GM19463 (cell line): ENCODE measurements around the gene RFX8.
A peak's percentile ranks its signal among the peaks of the same experiment; 100 is the strongest.

Experiments
- ATAC-seq: cut with Tn5 transposase; IDR thresholded peaks from one replicate; pipeline ENCODE4 v1.9.1; 2021; ENCODE audit warnings: mild to moderate bottlenecking, moderate library complexity; ENCODE audit not compliant: unreplicated experiment

Gene RFX8

DNA sequence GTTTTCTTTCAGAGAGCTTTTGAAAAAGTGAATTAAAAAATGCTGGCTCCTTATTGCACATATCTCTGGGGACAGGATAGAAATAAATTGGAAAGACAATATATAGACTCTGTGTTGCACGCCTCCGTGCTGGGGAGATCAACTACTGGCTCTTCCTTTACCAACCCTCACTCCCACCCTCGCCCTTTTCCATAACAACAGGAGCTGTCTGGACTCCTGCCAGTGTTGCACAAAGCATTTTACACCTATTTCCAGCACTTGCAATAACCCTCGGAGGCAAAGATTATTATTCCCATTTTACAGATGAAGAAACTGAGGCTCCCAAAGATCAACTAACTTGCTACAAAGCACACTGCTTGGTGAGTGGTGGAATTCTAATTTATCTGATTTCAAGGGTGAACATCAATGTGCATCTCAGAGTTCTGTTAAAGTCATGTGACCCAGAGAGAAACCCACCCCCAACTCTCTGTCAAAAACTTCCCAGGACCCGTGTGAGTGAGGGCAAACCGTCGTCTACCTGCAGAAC is 91.8 kb downstream of the RFX8 start:
- ATAC-seq: no peak

- ATAC-seq: no peak
Observed at GRCh38 chr2:101382442-101382841, 92.5 kb downstream of the RFX8 start.

DNA sequence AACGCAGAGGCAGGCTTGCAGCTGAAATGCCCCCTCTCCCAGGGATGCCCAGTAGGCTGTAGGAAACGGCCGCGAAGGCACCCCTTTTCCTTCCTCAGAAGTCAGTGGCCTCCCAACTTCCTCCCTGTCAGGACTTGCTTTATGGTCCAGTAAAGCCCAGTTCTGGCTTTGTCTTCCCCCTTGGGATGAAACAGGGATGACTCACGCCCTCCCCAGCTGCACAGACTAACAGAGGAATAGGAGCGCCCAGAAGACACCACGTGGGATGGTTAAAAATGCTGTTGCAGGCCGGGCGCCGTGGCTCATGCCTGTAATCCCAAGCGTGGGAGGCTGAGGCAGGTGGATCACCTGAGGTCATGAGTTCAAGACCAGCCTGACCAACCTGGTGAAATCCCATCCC is 94.5 kb downstream of the RFX8 start:
- ATAC-seq: no peak

GRCh38 chr2:101379091-101379490 is 95.8 kb downstream of the RFX8 start:
- no peak for ATAC-seq

- no peak for ATAC-seq
Observed at GRCh38 chr2:101375653-101376052, 99.3 kb downstream of the RFX8 start.

DNA sequence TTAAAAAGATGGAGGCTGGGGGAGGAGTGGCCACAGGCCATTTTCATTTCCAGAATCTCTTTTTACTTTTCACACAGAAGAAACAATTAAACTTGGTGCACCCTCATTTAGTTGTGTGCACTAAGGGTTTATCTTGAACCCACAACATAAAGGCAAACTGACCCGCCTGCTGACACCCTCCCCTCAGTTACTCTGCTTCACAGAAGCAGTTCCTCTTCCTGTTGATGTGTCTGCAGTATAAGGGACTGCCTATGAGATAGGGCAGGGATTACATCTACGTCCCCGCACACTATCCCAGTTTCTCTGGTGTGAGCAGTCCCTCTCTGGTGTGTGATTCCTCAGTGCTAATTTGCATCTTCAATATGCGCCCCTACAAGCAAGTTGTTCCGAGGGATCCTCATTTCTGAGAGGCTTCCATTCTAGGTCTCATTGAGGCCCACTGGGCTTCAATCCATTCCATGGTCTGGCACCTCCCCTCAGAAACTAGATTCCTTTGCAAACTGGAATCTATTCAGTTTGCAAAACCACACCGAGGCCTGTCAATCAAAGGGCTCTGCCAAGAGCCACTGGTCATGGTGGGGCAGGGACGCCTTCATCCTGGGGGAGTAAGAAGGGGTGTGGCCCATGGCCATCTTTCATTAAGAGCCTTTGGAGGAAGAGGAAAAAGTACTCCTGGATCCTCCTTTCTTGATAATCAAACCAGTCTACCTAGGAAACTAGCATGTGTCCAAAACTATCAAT is 99.9 kb downstream of the RFX8 start:
- ATAC-seq: no peak

DNA sequence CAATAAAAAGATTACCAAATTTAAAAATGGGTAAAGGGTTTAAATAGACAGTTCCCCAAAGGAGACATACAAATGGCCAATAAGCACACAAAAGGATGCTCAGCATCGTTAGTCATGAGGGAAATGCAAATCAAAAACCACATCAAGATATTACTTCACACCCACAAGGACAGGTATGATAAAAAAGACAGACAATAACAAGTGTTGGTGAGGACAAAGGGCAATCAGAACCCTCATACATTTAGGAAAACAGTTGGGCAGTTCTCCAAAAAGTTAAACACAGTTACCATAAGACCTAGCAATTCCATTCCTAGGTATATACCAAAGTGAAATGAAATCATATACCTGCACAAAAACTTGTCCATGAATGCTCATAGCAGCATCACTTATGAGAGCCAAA is 102.1 kb downstream of the RFX8 start:
- ATAC-seq: no peak

DNA sequence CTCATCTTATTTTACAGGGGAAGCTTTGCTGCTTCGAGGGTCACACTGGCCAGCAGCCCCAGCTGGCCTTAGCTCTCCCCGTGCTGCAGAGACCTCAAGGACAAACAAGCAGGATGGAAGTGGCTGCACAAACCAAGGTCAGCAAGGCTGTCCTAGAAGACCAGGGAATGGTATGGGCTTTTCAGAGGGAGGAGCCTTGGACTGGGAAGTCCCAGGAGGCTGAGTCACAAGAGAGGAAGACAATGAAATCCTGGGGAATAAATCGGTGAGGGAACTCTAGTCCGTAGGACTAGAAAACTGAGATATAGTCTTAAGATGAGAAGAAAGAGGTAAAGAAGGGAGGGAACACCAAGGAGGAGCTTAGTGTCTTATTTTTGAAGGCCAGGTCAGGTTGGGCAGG is 103.3 kb downstream of the RFX8 start:
- ATAC-seq: no peak

- ATAC-seq: no peak
Observed at GRCh38 chr2:101369100-101369499, 105.8 kb downstream of the RFX8 start.

DNA sequence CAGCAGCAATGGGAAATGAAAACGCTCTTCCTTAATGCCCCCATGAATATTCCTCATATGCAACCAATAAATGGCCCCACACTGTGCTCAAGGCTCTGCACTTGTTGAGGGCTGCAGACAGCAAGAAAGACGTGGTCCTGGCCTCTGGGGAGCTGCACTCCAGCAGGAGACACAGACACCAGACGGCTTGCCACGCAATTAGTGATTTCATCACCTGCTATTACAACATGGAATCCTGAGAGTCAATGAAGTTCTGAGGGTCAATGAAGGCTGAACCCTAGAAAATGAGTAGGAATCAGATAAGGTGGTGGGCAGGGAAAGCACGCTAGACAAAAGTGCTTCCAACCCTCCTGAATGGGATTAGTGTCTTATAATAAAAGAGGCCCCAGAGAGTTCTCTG is 106.5 kb downstream of the RFX8 start:
- no peak for ATAC-seq

- ATAC-seq: no peak
Observed at GRCh38 chr2:101367508-101367907, 107.4 kb downstream of the RFX8 start.

- no peak for ATAC-seq
Observed at GRCh38 chr2:101364878-101365277, 110.0 kb downstream of the RFX8 start.

GRCh38 chr2:101362777-101363176 is 112.1 kb downstream of the RFX8 start:
- ATAC-seq: no peak

GRCh38 chr2:101362316-101362715 is 112.6 kb downstream of the RFX8 start:
- no peak for ATAC-seq

GRCh38 chr2:101361522-101361921 is 113.4 kb downstream of the RFX8 start:
- ATAC-seq: peak; percentile 63

DNA sequence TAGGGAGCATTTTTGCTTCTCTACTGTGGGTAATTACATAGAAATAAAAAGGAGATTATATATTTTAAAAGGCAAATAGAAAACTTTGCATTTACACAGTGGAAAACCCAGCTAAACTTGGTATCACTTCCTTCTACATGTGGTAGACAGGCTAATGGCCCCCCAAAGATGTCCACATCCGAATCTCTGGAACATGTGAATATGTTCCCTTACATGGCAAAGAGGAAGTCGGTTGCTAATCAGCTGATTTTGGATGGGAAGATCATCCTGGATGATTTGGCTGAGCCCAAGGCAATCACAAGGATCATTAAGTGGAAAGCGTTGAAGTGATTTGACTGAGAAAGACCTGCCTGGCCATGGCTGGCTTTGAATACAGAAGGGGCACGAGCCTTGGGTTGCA is 113.8 kb downstream of the RFX8 start:
- no peak for ATAC-seq

DNA sequence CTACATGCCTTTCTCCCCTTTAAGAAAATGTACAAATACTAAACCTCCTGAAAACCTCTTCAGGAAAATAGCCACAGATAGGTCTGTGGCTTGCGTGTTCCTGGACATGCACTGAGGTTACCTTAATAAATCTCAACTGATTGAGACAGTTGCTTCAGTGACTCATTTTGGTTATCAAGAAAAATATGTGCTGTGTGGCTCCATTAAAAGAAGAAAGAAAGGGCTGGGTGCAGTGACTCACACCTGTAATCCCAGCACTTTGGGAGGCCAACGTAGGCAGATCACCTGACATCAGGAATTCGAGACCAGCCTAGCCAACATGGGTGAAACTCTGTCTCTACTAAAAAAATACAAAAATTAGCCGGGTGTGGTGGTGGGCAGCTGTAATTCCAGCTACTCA is 114.7 kb downstream of the RFX8 start:
- no peak for ATAC-seq

GRCh38 chr2:101359410-101359954 is 115.4 kb downstream of the RFX8 start:
- no peak for ATAC-seq

DNA sequence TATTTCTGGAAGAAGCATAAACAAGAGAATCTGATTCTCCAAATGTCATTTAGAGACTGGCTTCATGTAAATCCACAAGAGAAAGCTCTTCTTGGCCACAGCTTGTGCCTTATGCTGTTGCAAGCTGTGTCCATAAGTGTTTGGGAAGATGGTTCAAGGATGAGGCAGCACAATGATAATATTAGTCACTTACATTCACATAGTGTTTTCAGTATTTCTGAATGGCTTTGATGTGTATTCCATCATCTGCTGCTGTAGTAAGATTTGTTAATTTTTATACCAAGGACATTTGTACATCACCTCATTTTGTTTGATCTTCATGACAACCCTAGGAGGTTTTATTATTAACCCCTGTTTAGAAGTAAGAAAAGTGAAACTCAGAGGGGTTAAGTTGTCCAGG is 117.5 kb downstream of the RFX8 start:
- ATAC-seq: no peak

GRCh38 chr2:101356521-101356920 is 118.4 kb downstream of the RFX8 start:
- ATAC-seq: no peak

DNA sequence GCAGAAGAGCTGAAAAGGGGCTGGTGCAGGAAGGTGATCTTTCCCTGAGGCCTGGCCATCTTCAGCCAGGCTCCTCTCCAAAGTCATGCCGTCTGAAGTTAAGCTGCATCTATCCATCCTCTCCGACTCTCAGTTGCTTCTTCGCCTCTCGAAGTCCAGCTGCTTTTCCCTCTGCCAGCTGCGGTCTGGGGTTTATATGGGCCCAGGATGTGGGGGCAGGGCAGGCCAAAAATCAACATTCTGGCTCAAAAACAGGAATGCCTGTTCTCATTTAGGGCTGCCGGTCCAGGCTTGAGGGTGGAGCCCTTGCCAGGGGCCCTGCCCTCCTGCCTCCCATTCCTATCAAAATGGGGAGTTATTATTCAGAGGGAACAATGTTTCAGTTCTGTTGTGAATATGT is 118.9 kb downstream of the RFX8 start:
- no peak for ATAC-seq

- ATAC-seq: no peak
Observed at GRCh38 chr2:101355401-101356054, 119.4 kb downstream of the RFX8 start.
